Activated CD4-positive, alpha-beta memory T cell treated with anti-CD3 and anti-CD28 coated beads, Interleukin-2, amount 10 ng/mL, durations not matched to agents 7 days and 5 days (primary cell): Measurements from ENCODE around the gene LIF. TPM values are rescaled to one million over a fixed set of nuclear protein-coding genes. Genes with fewer than 3 reads are reported as not detected.
A peak's percentile ranks its signal among the peaks of the same experiment; 100 is the strongest.

ENCODE experiments used
- CTCF ChIA-PET: fragments of 350-600 bp; sonication (Branson Sonifier 250); formaldehyde crosslinking; loops from one replicate; lab custom pipeline; 2021; ENCODE audit warnings: antibody characterized with exemption, inconsistent platforms; lab: Charles Lee
- POLR2A ChIA-PET: fragments of 350-600 bp; sonication (Branson Sonifier 250); formaldehyde crosslinking; loops from one replicate; lab custom pipeline; 2021; ENCODE audit warnings: antibody characterized with exemption; lab: Charles Lee
- DNase-seq: peaks from one replicate; pipeline ENCODE4 v3.0.0-alpha.2; 2020
- H3K27ac Mint-ChIP-seq: one replicate; pipeline ENCODE4 v1.8.0; 2021; ENCODE audit warnings: mild to moderate bottlenecking, mixed read lengths
- H3K27me3 Mint-ChIP-seq: one replicate; pipeline ENCODE4 v1.8.0; 2021; ENCODE audit warnings: mixed read lengths
- H3K36me3 Mint-ChIP-seq: one replicate; pipeline ENCODE4 v1.8.0; 2021; ENCODE audit warnings: low read depth, mixed read lengths
- H3K4me1 Mint-ChIP-seq: one replicate; pipeline ENCODE4 v1.8.0; 2021; ENCODE audit warnings: mixed read lengths
- H3K4me3 Mint-ChIP-seq: one replicate; pipeline ENCODE4 v1.8.0; 2021; ENCODE audit warnings: mild to moderate bottlenecking, mixed read lengths
- H3K9me3 Mint-ChIP-seq: one replicate; pipeline ENCODE4 v1.8.0; 2021; ENCODE audit warnings: mixed read lengths
- total RNA-seq, 2 experiments: library from RNA; stranded (reverse); gene quantifications; one replicate each; pipeline ENCODE4 v1.2.3, GENCODE V29; 2021

Gene LIF
- total RNA-seq, 2 experiments from 2014 or later: 94.6 to 94.8 TPM

DNA sequence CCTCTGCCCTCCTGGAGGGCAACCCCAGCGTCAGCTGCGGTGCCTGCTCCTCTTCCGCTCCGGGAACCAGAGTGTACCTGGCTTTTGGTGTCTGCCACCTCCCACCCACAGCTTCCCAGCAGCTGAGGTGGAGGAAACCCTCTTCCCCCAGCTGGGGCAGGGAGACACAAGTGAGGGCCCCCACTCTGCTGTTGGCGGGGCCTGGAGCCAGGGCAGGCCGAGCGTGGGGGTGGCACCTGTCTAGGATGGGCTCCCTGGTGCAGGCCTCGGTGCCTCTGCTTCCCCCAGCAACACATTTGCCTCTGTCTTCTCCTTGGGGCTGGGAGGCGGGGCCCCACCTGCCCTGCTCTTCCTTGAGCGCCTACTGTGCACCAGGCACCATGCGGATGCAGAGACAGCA, 13.7 kb upstream of the LIF start:
- peaks cover 42% of the 10 kb centered on the region for H3K36me3 Mint-ChIP-seq
- H3K27ac Mint-ChIP-seq: no peak overlapping the region
- ChIA-PET CTCF (interaction anchor here (1.2 to 1.5 kb wide), 3 partner anchors 23 to 153 kb away, joined by 3 to 9 read pairs (median 4); no protein-coding TSS in a partner anchor), POLR2A (interaction anchor here (0.7 to 2.6 kb wide), 7 partner anchors 10 to 155 kb away, joined by 3 to 15 read pairs (median 6); no protein-coding TSS in a partner anchor)
- H3K9me3 Mint-ChIP-seq: no peaks in the 10 kb centered on the region
- no peaks in the 10 kb centered on the region for H3K27me3 Mint-ChIP-seq
- H3K4me1 Mint-ChIP-seq: peaks cover 59% of the 10 kb centered on the region
- DNase-seq: no peak
- H3K4me3 Mint-ChIP-seq: no peak overlapping the region

DNA sequence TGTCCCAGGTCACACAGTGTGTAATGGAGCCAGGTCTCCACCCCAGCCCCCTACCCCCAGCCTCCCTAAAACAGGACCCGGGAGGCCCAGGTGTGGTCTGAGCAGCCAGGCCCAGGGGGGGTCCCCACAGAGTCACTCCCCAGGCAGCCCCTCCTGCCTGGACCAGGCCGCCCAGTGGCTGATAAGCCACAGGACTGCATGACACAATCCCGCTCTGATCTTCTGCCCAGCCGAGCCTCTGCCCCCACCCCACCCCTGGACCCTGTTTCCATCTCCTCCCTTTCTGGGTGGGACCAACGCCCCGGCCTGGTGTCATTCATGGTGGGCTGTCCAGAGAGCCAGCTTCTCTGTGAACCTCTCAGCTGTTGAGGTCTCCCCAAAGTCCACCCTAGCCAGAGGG, 7.8 kb upstream of the LIF start:
- no peaks in the 10 kb centered on the region for H3K9me3 Mint-ChIP-seq
- H3K27ac Mint-ChIP-seq: no peak overlapping the region
- no peak overlapping the region for H3K4me3 Mint-ChIP-seq
- no peaks in the 10 kb centered on the region for H3K27me3 Mint-ChIP-seq
- ChIA-PET CTCF (interaction anchor here (2.4 kb wide), 1 partner anchor 149 kb away, joined by 76 read pairs; no protein-coding TSS in a partner anchor), POLR2A (no interaction called here)
- no peak for DNase-seq
- no peaks in the 10 kb centered on the region for H3K36me3 Mint-ChIP-seq
- H3K4me1 Mint-ChIP-seq: peaks cover 62% of the 10 kb centered on the region

DNA sequence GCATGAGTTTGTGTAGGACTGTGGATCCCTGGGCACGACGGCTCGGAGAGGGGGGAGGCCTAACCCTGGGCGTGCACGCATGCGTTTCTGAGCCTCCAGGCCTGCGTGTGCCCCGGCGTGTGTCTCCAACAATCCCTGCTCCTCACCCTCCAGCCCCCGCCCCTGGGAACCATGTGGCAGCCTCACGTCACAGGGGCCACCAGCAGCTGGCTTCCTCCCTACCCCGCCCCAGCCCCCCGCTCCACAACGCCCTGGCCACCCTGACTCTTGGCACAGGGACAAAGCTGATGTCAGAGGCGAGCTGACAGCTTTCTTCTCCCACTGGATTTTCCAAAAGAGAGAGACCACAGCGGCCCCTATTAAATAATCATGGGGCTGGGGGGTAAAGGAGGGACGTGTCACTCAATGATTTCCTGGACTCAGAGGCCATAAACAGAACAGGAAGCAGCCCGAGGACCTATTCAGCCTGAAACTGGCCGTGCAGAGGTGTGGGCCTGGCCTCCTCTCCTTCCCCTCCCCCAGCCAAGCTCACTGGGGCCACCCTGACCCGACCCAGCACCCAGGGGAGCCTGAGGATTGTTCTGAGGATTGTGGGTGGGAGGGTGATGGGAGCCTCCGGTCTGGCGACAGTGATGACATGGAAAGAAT, 6.8 kb upstream of the LIF start:
- Mint-ChIP-seq H3K36me3 (no peaks in the 10 kb centered on the region), H3K27ac (no peak overlapping the region), H3K9me3 (no peaks in the 10 kb centered on the region), H3K27me3 (no peaks in the 10 kb centered on the region), H3K4me3 (no peak overlapping the region), H3K4me1 (peaks cover 63% of the 10 kb centered on the region)
- DNase-seq: no peak
- ChIA-PET POLR2A (interaction anchor here (1.0 kb wide), 1 partner anchor 37 kb away, joined by 4 read pairs; no protein-coding TSS in a partner anchor), CTCF (interaction anchor here (1.0 kb wide), 1 partner anchor 145 kb away, joined by 3 read pairs; no protein-coding TSS in a partner anchor)

DNA sequence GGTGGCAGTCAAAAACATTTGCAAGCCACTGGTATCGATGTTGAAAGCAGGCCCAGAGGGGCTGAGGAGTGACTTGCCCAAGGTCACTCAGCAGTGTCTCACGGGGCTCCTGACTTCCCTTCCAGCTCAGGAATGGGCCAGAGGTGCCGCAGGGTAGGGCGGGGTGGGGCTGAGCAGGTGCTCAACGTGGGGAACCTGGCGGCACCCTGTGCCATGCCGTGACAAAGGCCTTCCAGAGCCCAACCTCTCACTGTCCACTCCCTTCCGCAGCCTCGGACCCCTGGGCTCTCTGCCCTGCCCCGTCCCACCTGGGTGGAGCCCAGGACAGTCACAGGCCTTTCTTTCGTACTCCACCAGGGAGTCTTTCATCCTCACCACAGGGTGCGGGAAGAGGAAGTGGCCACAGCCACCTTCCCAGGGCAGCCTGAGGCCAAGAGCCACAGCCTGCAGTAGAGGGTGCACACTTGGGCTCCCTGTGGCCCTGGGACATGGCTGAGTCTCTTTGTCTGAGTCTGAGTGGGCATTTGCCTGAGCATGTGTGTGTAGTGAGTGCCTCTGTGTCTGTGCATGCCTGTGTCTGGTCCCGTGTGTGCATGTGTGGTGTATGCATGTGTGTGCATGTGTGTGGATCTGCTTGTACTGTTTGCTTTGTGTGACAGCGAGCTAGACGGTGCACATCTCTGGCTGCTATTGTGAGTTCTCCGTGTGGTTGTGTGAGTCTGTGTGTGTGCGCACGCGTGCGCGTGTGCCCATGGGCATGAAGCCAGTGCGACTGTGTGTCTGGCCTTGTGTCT, 6.0 kb upstream of the LIF start:
- POLR2A ChIA-PET: interaction anchor here (1.0 kb wide), 1 partner anchor 38 kb away, joined by 4 read pairs; no protein-coding TSS in a partner anchor
- H3K4me3 Mint-ChIP-seq: no peak overlapping the region
- DNase-seq: no peak

DNA sequence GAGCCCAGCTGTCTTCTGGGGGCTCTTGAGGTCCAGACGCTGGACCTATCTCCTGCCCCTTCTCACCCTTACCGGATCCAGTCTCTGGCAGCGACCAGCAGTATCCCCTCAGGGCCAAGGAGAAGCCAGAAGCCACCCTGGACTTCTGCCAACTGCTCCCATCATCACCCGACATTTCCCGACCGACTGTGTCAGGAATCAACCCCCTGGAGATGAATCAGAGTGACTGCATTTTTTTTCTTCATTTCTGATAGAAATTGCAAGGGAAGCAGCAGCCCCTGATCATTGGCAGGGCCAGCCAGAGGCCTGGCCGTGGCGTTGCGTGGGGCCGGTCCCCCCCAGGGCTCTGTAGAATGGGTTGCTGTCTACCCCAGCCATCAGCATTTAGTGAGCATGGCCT, 5.2 kb upstream of the LIF start:
- DNase-seq: no peak
- Mint-ChIP-seq H3K36me3 (no peaks in the 10 kb centered on the region), H3K9me3 (no peaks in the 10 kb centered on the region), H3K27ac (no peak overlapping the region), H3K4me1 (peaks cover 72% of the 10 kb centered on the region), H3K4me3 (no peak overlapping the region), H3K27me3 (no peaks in the 10 kb centered on the region)
- CTCF ChIA-PET: interaction anchor here (1.0 to 1.4 kb wide), 3 partner anchors 74 to 163 kb away, joined by 3 to 8 read pairs (median 3); no protein-coding TSS in a partner anchor
- POLR2A ChIA-PET: no interaction called here

More for the DNA sequence above, 6.0 kb upstream of the LIF start:
- Mint-ChIP-seq H3K27me3 (no peaks in the 10 kb centered on the region), H3K4me1 (peaks cover 65% of the 10 kb centered on the region), H3K9me3 (no peaks in the 10 kb centered on the region), H3K27ac (no peak overlapping the region), H3K36me3 (no peaks in the 10 kb centered on the region)
- CTCF ChIA-PET: interaction anchor here (1.0 kb wide), 1 partner anchor 145 kb away, joined by 3 read pairs; no protein-coding TSS in a partner anchor

DNA sequence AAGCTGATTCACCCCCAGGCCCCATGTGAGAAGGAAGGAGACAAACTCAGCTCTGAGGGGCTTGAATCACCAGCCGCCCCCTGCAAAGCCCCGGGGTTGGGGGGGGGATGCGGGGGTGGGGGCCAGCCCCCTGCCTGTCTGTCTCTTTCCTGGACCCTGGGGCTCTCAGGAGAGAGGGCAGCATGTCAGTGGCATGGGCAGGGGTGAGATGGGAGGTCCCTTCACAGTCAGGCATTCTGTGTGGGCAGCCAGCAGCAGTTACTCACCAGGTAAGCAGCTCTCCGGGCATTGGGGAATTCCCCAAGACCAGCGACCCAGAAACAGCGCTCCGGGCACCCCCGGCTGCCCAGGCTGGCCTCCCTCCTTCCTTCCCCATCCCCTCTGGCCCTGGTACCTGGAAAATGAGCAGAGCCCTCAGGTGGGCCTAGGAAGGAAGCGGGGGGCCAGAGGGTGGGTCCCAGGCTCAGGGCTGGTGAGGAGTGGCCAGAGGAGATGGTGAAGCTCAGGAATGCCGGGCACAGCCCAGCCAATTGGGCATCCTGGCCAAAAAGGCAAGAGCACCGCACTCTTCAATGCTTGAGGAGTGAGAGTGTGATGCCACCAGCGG, 4.2 kb upstream of the LIF start:
- peaks cover 70% of the 10 kb centered on the region for H3K4me1 Mint-ChIP-seq
- POLR2A ChIA-PET: interaction anchor here (0.7 to 1.1 kb wide), 2 partner anchors 10 to 142 kb away, joined by 3 read pairs; no protein-coding TSS in a partner anchor
- no peak overlapping the region for H3K4me3 Mint-ChIP-seq

DNA sequence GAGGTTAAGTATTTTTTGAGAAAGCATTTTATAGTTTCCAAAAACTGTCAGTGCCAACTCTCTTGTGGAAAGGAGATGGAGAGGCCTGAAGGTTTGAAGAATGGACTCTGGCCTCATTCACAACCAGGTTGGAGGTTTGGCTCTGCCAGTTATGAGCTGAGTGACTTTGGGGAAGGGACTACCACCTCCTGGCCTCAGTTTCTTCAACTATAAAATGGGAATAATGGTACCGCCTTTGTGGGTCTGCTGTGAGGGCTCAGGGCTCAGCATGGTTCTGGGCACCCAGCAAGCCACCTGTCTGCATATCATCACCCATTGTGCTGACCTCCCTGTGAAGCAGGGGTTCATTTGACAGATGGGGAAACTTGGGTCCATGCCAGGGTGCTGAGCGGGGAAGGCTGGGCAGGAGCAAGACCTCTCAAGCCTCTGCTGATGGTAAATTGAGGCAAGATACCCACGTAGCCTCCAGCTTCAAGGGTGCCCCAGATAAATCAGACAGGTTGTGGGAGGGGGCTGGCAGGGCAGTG, 3.5 kb upstream of the LIF start:
- no peak for DNase-seq
- H3K4me1 Mint-ChIP-seq: peaks cover 74% of the 10 kb centered on the region
- POLR2A ChIA-PET: interaction anchor here (1.1 kb wide), 1 partner anchor 11 kb away, joined by 3 read pairs; no protein-coding TSS in a partner anchor
- H3K9me3 Mint-ChIP-seq: no peaks in the 10 kb centered on the region
- no peak overlapping the region for H3K27ac Mint-ChIP-seq
- CTCF ChIA-PET: interaction anchor here (1.4 kb wide), 1 partner anchor 142 kb away, joined by 8 read pairs; no protein-coding TSS in a partner anchor
- no peak overlapping the region for H3K4me3 Mint-ChIP-seq
- H3K36me3 Mint-ChIP-seq: peaks cover 9% of the 10 kb centered on the region
- H3K27me3 Mint-ChIP-seq: no peaks in the 10 kb centered on the region

More for the DNA sequence above, 4.2 kb upstream of the LIF start:
- H3K27me3 Mint-ChIP-seq: no peaks in the 10 kb centered on the region
- no peak overlapping the region for H3K27ac Mint-ChIP-seq
- no peak for DNase-seq
- H3K9me3 Mint-ChIP-seq: no peaks in the 10 kb centered on the region
- peaks cover 4% of the 10 kb centered on the region for H3K36me3 Mint-ChIP-seq
- CTCF ChIA-PET: interaction anchor here (1.0 to 1.4 kb wide), 3 partner anchors 73 to 162 kb away, joined by 3 to 8 read pairs (median 3); no protein-coding TSS in a partner anchor

DNA sequence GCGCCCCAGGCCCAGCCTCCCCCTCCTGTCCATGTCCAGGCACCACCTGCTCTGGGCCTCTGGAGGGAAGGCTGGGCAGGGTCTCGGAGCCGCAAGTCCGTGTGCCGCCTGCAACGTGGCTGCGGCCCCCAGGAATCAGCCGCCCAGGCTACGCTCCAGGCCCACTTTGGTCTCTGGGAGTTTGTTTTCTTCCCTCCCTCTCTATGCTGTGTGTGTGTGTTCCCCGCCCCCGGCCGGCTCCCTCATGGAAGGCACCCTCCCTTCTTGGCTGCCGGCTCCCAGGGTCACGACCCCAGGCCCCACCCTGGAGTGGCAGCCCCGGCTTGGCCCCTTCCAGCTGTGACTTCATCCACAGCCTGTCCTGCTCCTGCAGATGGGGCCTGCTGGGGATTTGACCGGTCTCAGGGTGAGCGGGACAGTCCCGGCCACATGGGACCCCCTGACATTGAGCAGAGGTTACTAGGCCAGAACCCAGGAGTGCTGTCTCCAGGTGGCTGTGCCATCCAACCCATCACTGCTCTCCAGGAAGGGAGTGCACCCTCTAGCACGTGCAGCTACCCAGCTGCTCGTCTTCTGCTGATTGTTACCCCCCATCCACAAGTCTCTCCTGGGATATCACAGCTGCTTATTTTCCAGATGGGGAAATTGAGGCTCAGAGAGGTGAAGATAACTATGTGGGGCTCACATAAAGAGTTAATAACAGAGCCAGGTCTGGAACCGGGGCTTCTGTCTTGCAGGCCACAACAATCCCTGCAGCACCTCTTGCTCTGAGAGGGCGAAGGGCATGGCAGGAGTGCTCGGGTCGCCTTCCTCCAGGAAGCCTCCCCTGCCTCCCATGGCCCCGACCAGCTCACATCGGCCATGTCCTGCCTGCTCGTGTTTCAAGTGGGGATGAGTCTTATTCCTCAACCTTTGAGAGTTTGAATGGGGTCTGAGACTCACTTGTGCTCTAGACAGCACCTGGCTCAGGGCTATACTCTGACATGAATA, 2.8 kb upstream of the LIF start:
- POLR2A ChIA-PET: interaction anchor here (1.1 kb wide), 1 partner anchor 12 kb away, joined by 3 read pairs; no protein-coding TSS in a partner anchor
- Mint-ChIP-seq H3K4me3 (no peak overlapping the region), H3K27ac (no peak overlapping the region), H3K9me3 (no peaks in the 10 kb centered on the region), H3K27me3 (no peaks in the 10 kb centered on the region), H3K4me1 (peaks cover 78% of the 10 kb centered on the region), H3K36me3 (peaks cover 17% of the 10 kb centered on the region)
- no peak for DNase-seq
- CTCF ChIA-PET: interaction anchor here (1.2 kb wide), 1 partner anchor 141 kb away, joined by 3 read pairs; no protein-coding TSS in a partner anchor

DNA sequence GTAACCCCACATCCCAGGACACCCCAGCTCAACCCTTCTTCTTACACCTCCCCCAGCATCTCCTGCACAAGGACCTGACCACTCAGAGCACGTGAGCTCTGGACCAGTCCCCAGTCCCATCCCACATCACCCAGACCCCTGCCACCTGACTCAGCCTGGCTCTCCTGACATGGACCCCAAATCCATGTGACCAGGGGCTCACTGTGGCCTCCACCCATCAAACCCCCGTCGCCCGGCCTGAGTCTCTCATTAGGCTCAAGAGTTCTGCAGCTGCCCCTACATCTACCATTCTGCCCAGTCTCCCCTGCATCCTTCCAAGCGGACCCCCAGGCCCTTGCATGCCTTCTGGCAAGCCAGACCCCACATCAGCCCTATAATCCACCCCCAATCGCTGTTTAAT, 1.9 kb upstream of the LIF start:
- Mint-ChIP-seq H3K27ac (peak overlapping the region; percentile 19), H3K36me3 (peaks cover 25% of the 10 kb centered on the region), H3K27me3 (no peaks in the 10 kb centered on the region), H3K4me3 (peak overlapping the region; percentile 8), H3K9me3 (no peaks in the 10 kb centered on the region), H3K4me1 (peaks cover 82% of the 10 kb centered on the region)
- POLR2A ChIA-PET: no interaction called here
- DNase-seq: no peak
- CTCF ChIA-PET: interaction anchor here (1.2 kb wide), 1 partner anchor 140 kb away, joined by 3 read pairs; no protein-coding TSS in a partner anchor

DNA sequence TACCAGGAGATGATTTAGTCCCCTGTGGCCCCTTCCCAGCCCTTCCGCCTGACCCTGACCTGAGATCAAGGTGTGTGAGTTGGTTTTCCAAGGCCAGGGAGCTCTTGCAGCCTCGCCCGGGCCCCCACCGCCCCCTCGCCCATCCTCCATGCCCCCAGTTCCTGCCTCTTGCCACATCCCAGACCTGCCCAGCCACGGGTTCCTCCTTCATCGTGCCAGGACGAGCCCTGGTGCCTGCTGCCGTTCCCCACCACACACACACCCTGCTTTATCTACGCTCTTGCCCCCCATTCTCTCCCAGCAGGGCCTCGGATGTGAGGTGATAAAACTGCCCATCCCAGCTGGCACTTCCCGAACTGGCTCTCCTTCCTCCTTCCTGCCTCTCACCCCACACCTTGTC, 1.4 kb upstream of the LIF start:
- Mint-ChIP-seq H3K27me3 (no peaks in the 10 kb centered on the region), H3K36me3 (peaks cover 30% of the 10 kb centered on the region), H3K9me3 (no peaks in the 10 kb centered on the region), H3K4me3 (peak overlapping the region; percentile 8), H3K27ac (peak overlapping the region; percentile 7), H3K4me1 (peaks cover 83% of the 10 kb centered on the region)
- POLR2A ChIA-PET: no interaction called here
- no peak for DNase-seq
- CTCF ChIA-PET: interaction anchor here (1.2 kb wide), 1 partner anchor 140 kb away, joined by 3 read pairs; no protein-coding TSS in a partner anchor

DNA sequence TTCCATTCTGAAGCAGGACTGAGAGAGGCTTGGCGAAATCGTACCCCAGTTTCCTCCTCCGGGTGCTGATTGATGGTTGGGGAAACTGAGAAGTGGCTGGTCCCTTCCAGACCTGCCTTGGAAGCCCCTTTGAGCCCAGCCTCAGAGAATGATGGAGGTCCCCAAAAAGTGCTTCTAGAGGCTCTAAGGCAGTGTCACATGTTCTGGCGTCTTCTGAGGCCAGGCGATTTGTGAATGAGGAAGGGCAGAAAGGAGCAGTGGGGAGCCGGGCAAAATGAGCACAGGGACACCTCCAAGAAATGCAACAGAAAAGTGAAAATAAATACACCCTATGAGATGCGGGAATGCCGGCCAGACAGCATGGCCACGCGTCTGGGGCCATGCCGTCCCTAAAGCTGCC, 1.0 kb upstream of the LIF start:
- DNase-seq: no peak
- Mint-ChIP-seq H3K9me3 (no peaks in the 10 kb centered on the region), H3K4me3 (peak overlapping the region; percentile 95), H3K4me1 (peaks cover 83% of the 10 kb centered on the region), H3K27me3 (no peaks in the 10 kb centered on the region), H3K36me3 (peaks cover 34% of the 10 kb centered on the region), H3K27ac (no peak overlapping the region)
- ChIA-PET CTCF (interaction anchor here (1.2 kb wide), 1 partner anchor 139 kb away, joined by 3 read pairs; no protein-coding TSS in a partner anchor), POLR2A (no interaction called here)
